Ishikawa (cell line): ENCODE data around the gene GLIS1.

Experiments
- CEBPB ChIP-seq: IDR thresholded peaks from 2 replicates; pipeline ENCODE4 v1.6.1; 2012
- CREB1 ChIP-seq: IDR thresholded peaks from 2 replicates; pipeline ENCODE4 v1.6.1; 2012; ENCODE audit warnings: low read depth
- EGR1 ChIP-seq: IDR thresholded peaks from 2 replicates; pipeline ENCODE4 v1.6.1; 2012
- EP300 ChIP-seq: IDR thresholded peaks from 2 replicates; pipeline ENCODE4 v1.6.1; 2012; ENCODE audit warnings: borderline replicate concordance
- FOXM1 ChIP-seq: IDR thresholded peaks from 2 replicates; pipeline ENCODE4 v1.6.1; 2012; ENCODE audit warnings: low read depth, borderline replicate concordance
- NFIC ChIP-seq: IDR thresholded peaks from 2 replicates; pipeline ENCODE4 v1.6.1; 2012
- RAD21 ChIP-seq: IDR thresholded peaks from 2 replicates; pipeline ENCODE4 v1.6.1; 2012; ENCODE audit warnings: low read depth
- TAF1 ChIP-seq: IDR thresholded peaks from 2 replicates; pipeline ENCODE4 v1.6.1; 2012; ENCODE audit warnings: low read depth, mild to moderate bottlenecking
- TCF12 ChIP-seq: IDR thresholded peaks from 2 replicates; pipeline ENCODE4 v1.6.1; 2012; ENCODE audit warnings: low read depth
- TEAD4 ChIP-seq: IDR thresholded peaks from 2 replicates; pipeline ENCODE4 v1.6.1; 2012
- YY1 ChIP-seq: IDR thresholded peaks from 2 replicates; pipeline ENCODE4 v1.6.1; 2012; ENCODE audit warnings: low read depth
- ZBTB7A ChIP-seq: IDR thresholded peaks from 2 replicates; pipeline ENCODE4 v1.6.1; 2012; ENCODE audit warnings: low read depth
- TF ChIP-seq, protein P1 (sequence below): IDR thresholded peaks from 2 replicates; pipeline ENCODE4 v1.6.1; 2012; ENCODE audit warnings: low read depth, mild to moderate bottlenecking
- TF ChIP-seq, protein P2 (sequence below): IDR thresholded peaks from 2 replicates; pipeline ENCODE4 v1.6.1; 2012
- TF ChIP-seq, protein P3 (sequence below): IDR thresholded peaks from 2 replicates; pipeline ENCODE4 v1.6.1; 2012

The GLIS1 gene

DNA sequence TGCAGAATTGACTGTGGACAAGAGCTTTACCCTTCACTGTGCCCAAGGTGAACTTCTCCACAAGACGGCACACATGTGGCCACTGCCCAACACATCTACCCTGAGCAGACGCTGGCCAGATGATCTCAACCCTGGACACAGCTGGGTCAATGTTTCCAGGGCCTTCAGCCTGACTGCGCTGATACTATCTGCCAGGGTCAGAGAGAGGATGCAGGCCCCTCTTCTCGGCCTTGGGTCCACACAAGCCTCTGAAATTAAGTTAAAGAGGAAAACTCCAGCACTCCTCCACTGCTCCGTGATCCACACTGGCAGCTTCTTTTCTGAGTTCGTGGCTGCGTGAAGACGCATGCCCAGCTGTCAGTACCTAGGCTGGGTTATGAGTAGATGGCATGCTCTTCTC, 58.1 kb downstream of the GLIS1 start:
- TF ChIP-seq EGR1 (no peak), TCF12 (no peak), YY1 (no peak), TEAD4 (no peak), EP300 (no peak), TAF1 (no peak), ZBTB7A (no peak), RAD21 (no peak), FOXM1 (no peak), CEBPB (no peak), CREB1 (no peak), NFIC (no peak)
- TF ChIP-seq, protein P1, sequence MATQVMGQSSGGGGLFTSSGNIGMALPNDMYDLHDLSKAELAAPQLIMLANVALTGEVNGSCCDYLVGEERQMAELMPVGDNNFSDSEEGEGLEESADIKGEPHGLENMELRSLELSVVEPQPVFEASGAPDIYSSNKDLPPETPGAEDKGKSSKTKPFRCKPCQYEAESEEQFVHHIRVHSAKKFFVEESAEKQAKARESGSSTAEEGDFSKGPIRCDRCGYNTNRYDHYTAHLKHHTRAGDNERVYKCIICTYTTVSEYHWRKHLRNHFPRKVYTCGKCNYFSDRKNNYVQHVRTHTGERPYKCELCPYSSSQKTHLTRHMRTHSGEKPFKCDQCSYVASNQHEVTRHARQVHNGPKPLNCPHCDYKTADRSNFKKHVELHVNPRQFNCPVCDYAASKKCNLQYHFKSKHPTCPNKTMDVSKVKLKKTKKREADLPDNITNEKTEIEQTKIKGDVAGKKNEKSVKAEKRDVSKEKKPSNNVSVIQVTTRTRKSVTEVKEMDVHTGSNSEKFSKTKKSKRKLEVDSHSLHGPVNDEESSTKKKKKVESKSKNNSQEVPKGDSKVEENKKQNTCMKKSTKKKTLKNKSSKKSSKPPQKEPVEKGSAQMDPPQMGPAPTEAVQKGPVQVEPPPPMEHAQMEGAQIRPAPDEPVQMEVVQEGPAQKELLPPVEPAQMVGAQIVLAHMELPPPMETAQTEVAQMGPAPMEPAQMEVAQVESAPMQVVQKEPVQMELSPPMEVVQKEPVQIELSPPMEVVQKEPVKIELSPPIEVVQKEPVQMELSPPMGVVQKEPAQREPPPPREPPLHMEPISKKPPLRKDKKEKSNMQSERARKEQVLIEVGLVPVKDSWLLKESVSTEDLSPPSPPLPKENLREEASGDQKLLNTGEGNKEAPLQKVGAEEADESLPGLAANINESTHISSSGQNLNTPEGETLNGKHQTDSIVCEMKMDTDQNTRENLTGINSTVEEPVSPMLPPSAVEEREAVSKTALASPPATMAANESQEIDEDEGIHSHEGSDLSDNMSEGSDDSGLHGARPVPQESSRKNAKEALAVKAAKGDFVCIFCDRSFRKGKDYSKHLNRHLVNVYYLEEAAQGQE: no peak
- TF ChIP-seq, protein P2, sequence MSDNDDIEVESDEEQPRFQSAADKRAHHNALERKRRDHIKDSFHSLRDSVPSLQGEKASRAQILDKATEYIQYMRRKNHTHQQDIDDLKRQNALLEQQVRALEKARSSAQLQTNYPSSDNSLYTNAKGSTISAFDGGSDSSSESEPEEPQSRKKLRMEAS: no peak
- TF ChIP-seq, protein P3, sequence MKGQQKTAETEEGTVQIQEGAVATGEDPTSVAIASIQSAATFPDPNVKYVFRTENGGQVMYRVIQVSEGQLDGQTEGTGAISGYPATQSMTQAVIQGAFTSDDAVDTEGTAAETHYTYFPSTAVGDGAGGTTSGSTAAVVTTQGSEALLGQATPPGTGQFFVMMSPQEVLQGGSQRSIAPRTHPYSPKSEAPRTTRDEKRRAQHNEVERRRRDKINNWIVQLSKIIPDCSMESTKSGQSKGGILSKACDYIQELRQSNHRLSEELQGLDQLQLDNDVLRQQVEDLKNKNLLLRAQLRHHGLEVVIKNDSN: no peak

DNA sequence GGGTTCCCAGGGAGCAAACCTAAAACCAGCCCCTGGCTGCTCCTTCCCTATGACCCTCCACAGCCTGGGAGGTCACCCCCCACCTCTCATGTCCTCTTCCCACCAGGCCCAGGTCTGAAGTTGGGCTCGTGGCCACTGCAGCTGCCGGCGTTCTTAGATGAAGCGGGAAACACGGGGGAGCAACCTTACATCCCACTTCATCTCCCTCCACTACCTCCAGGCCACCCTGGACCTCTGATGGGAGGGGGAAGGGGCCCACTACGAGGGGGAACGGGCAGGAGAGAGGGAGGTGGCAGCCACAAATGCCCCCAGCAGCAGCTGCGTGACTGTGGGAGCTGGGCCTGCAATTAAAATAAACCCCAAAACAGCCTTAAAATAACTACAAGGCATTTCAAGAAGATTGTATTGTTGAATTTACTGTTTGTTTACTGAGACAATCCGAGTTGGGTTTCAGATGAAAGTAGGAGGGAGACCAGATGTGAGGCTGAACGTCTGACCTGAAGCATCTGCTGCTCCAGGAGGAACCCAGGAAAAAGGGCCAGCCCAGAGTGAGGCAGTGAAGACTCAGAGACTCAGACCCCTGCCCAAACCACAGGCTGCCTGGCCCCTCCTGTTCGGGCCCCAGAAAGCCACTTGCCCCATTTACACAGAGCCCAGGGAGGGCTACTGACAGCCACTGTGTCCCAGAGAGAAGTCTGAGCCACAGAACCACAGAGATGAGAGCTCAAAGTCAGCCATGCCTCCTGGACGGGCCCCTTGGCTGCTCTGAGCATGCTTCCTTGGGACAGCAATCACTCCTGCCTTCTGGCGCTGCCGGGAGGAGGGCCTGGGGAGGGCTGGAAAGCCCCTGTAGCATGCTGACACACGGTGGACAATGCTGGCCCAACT, 59.8 kb downstream of the GLIS1 start:
- TF ChIP-seq FOXM1 (no peak), NFIC (no peak), CREB1 (no peak), EP300 (no peak), ZBTB7A (no peak)
- TF ChIP-seq, protein P2: no peak
- TF ChIP-seq, protein P1: no peak
- TF ChIP-seq, protein P3: no peak

DNA sequence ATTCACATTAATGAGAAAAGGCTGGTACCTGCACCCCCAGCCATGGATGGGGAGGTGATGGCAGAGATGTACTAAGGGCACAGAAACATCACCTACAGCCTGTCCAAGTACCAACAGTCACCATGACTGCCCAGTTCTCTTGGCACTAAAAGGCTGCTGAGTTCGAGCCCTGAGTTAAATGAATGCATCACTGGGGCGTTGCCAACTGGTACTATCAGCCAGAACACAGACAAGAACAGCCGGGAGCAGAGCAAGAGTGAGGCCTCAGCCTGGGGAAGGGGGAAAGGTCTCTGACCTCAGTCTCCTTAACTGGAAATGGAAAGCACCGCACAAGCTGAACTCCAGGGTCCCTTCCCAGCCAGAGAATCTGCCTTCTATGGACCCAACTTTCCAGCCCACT, 60.5 kb downstream of the GLIS1 start:
- no peak for TF ChIP-seq TCF12
- no peak for TF ChIP-seq TAF1
- TF ChIP-seq, protein P2: no peak
- TF ChIP-seq NFIC: no peak
- no peak for TF ChIP-seq YY1
- no peak for TF ChIP-seq ZBTB7A
- no peak for TF ChIP-seq EGR1
- TF ChIP-seq RAD21: no peak
- no peak for TF ChIP-seq EP300
- no peak for TF ChIP-seq CREB1
- TF ChIP-seq CEBPB: no peak
- no peak for TF ChIP-seq FOXM1
- no peak for TF ChIP-seq TEAD4
- TF ChIP-seq, protein P1: no peak
- TF ChIP-seq, protein P3: no peak

DNA sequence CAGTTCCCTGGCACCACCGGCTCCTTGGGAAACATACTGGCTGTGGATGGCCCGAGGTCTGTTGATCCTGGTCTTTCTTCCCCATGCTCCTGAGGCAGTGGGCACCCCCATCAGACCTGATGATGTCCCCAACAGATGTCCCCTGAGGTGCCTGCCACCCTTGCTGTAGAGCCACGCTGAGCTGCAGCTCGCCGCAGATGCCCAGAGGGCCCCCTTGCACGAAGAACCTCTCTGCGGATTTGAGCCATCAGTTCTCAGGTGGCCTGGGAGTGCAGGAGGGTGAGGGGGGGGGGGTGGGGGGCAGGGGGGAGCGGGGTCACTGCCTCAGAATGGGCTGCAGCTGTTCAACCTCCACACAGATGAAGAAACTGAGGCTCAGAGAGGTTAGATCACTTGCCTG, 60.9 kb downstream of the GLIS1 start:
- TF ChIP-seq TEAD4 (no peak), NFIC (no peak), FOXM1 (no peak), TAF1 (no peak), CREB1 (no peak), RAD21 (no peak), YY1 (no peak), ZBTB7A (no peak), EP300 (no peak), TCF12 (no peak), EGR1 (no peak), CEBPB (no peak)
- TF ChIP-seq, protein P3: no peak
- TF ChIP-seq, protein P1: no peak
- TF ChIP-seq, protein P2: no peak
